GM18502 (cell line): ENCODE data around the gene MYLK4.

ENCODE experiments used
- ATAC-seq: cut with Tn5 transposase; IDR thresholded peaks from one replicate; pipeline ENCODE4 v1.9.1; 2021; ENCODE audit warnings: mild to moderate bottlenecking; ENCODE audit not compliant: unreplicated experiment, poor library complexity

Gene MYLK4

DNA sequence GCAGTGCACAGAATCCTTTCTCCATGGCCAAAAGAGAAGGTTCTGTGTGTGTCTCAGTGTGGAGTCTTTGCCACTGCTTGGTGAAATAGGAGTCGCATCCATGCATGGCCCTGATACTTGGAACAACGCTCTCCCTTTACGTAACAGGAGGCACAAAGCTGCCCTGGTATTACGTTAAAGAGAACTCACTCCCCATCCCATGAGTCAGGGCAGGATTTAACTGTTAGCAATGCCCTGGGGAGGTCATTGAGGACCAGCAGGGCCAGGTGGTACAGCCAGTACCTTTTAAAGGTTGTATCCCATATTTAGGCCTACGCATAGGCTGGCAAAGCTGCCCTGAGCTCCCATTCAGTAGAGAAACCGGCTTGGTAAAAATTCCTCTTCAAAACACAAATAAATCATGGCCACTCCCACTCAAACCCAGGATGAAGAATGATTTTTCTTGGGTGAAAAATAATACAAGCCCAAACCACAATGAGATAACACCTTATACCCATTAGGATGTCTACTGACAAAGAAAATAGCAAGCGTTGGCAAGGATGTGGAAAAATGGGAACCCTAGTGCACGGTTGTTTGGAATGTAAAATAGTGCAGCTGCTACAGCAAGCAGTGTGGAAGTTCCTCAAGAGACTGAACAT lies 37.1 kb downstream of the MYLK4 start:
- ATAC-seq, result no peak

GRCh38 chr6:2712102-2712501 lies 38.6 kb downstream of the MYLK4 start:
- no peak for ATAC-seq

GRCh38 chr6:2710412-2710811 lies 40.3 kb downstream of the MYLK4 start:
- ATAC-seq, result no peak

DNA sequence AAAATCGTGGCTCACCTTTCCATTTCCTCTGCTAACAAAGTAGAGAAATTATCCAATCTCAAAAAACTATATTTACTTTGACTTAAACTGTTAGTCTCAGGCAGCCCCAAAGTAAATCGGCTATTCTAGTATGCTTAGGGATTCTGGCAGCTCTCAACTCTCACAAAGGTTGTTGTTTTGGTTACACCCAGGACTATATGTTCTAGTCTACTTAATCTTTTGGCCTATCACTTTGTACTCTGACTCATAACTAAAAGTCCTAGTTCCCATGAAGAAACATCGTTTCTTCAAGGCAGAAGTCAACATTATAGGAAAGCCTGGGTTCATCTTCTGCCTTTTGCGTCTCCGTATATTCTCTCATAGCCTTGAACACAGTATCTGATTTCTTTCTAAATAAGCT lies 42.3 kb downstream of the MYLK4 start:
- no peak for ATAC-seq

DNA sequence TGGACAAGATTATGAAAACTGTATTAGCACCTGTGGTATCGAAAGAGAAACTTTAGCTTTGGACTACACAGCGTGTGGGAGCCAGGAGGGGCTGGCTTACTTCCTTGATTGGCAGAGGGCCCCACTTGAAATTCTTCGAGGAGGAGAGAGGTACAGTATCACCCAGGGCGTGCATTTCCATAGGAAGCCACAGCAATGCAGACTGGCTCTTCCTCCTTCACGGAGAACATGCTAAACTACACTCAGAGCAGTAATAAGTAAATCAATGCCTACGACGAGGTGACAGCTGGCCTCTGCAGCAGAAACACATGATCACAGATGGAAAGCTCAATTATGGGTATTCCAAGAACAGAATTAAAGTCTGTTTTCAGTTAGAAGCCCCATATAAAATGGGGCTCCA lies 44.2 kb downstream of the MYLK4 start:
- no peak for ATAC-seq

GRCh38 chr6:2705256-2705655 lies 45.5 kb downstream of the MYLK4 start:
- ATAC-seq, result no peak

DNA sequence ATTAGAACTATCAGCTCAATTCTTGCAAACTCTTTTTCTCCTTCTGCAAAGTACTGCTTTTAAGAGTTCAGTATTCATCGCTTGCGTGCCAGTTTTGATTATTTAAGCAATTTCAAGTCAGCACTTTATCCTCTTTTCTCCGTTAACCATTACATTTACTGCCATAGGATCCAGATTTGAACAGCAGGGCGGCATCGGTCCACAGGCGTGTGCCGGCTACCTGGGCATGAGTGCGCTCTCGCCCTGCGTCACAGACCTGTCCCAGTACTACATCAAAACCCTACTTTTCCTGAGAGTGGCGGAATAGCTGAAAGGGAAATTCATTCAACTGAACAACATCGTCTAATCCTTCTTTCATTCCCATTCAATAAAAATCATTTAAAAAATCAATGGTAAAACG lies 53.4 kb downstream of the MYLK4 start:
- no peak for ATAC-seq

DNA sequence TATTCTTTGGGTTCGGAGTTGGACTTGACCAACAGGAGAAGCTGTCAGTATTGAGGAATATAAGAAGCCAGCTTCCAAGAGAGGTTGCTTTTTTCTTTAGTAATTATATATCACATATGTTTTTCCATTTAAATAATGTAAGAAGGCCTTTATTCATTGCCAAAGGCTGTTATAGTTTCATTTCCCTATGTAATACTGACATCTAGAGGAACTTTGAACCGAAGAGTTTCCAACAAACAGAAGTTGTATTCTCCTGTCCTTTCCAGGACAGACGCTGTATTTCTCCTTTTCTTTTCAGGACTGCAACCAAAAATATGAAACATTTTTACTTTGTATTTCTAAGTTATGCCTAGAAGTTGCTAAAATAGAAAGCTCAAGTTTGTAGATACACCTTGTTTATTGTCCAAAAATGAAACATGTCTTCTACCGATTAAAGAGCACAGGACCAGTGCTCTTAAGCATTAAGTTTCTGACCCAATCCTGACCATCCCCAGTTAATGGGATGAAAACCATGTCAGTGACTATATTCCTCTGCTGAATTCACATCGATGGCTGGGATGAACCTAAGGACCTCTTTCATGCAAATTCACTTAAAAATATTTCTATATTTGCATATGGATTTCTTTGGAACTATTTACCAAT lies 55.1 kb downstream of the MYLK4 start:
- ATAC-seq, result no peak

DNA sequence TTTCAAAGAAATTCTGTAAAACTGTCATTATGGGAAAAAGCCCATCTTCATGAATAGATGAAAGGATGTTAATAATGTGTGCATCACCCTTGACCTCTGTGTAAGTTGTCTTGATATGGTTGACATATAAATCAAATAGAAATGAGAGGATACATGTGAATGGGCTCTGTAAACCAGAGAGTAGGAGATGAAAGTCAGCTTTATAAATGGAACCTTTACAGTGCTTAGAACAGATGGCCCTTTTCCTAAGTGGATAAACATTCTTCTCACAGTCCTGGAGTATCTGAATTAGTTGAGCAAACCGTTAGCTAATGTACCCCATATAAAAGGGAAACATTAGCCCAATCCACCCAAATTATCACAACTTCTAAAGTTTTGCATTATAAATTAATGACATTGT lies 57.5 kb downstream of the MYLK4 start:
- ATAC-seq, result no peak

DNA sequence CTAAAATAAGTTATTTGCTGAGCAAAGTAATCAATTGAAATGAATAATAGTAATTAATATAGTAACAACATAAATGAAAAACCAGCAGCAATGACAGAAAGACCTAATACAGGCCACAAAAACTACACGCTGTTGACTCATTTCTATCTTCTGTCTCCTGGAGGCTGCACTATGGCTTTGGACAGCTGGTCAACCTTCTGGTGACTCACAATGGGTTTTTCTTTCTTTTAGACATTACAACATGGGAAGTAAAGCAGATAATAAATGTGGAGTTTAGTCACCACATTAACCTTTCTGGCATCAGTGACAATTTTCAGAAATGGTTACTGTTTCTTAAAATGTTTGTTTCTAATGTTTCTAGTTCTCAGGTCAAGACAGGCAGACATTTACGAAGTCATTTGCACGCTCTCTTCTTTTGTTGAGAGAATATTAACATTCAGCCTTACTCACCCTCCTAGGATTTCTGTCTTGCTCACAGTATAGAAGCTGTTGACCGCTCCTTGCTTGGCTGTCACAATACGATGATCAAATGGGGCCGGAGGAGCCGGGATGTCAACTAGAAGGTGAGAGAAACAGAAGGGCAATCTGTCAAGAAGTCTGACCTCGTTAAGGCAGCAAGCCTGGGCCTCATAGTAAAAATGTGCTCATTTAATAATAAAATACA lies 62.2 kb downstream of the MYLK4 start:
- ATAC-seq, result no peak

GRCh38 chr6:2687456-2687855 lies 63.3 kb downstream of the MYLK4 start:
- no peak for ATAC-seq

GRCh38 chr6:2686515-2686914 lies 64.2 kb downstream of the MYLK4 start:
- no peak for ATAC-seq

DNA sequence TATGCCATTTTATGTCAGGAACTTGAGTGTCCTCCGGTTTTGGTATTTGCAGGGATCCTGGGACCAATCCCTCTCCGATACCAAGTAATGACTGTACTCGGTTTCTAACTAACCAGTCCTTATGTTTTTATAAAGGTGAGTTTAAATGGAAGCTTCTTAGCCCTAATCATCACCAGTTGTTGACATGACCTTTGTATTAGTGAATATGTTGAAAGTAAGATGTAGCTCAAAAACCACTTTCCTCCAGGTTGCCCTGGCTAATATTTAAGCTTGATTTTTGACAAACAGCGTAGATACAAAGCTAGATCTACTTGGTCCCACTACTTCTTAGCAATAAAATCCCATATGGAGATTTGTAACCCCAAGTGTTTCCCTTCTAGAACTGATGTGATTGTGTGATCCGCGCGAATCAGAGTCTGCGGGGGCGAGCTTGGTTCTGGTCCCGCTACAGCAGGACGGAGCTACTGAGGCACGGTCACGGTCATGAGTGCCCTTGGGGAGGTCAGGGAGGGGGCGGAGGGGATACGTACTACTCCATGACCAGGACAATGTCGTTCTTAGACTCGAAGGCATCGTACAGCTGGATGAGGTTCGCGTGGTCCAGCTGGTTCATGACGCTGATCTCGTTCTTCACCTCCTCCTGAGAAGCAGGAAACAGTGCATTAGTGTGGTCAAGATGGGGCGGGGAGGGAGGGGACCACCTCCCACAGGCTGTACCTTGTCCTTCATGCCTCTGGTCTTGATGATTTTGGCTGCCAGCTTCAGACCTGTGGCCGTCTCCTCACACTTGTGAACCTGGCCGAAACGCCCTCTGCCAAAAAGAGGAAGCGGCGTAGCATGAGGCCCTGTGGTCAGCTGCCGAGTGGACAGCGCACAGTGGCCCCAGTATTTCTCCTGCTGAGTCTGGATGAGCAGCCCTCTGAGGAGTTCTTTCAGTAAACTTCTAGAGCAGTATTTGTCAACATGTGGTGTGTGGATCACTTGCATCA lies 65.7 kb downstream of the MYLK4 start:
- no peak for ATAC-seq

- ATAC-seq, result no peak
Measured at GRCh38 chr6:2684103-2684749, 66.5 kb downstream of the MYLK4 start.

GRCh38 chr6:2680264-2680922 lies 70.3 kb downstream of the MYLK4 start:
- no peak for ATAC-seq

DNA sequence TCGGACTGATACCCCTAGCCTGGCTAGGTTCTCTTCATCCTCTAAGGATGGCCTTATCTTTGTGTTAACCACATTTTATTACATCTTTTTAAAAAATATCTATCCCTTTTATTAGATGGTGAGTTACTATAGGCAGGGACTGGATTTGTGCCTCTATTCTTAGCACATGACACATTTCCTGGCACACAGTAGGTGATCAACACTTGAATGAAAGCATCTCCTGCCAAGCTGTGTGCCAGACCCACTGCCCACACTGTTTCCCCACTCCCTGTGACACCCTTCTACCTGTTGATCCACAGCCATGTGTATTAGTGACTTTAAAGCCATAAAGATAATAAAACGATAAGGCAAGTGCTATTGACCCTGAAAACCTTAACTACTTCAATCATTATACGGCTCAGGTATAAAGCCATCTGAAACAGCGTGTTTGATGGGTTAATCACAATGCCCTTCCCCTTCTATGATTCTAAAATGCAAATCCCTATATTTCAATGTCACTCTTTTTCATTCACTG lies 73.6 kb downstream of the MYLK4 start:
- ATAC-seq, result no peak

DNA sequence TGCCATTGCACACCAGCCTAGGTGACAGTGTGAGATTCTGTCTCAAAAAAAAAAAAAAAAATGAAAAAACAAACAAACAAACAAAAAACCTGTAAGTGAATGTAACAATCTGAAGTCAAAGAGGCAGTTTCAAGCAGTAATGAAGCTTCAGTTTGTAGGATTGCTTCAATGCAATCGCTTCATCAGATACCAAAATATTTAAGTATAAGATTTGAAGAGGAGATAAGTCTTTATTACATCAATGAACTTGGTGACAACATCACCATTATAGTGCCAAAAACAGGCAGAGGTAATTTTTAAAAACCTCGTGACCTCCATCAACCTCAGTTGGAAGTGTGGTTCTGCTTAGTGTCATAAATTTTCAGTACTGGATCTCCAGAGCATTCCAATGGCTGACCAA lies 74.7 kb downstream of the MYLK4 start:
- no peak for ATAC-seq

DNA sequence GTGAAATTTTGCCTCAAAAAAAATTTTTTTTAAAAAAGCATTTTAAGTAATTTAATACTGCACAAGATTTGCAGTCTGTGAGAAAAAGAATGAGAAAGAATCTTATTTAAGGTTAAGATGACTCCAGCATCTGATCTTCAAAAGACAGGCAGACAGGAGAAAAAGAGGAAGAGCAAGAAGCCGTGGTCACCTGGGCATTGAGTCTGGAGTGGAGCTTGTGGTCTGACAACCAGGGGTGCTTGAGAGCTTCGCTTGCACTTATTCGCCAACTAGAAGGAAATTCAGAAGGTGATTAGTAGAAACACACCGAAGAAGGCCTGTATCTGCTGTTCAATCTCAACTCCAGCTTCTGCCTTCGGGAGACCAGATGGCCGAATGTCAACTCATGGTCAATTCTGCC lies 75.9 kb downstream of the MYLK4 start:
- no peak for ATAC-seq

DNA sequence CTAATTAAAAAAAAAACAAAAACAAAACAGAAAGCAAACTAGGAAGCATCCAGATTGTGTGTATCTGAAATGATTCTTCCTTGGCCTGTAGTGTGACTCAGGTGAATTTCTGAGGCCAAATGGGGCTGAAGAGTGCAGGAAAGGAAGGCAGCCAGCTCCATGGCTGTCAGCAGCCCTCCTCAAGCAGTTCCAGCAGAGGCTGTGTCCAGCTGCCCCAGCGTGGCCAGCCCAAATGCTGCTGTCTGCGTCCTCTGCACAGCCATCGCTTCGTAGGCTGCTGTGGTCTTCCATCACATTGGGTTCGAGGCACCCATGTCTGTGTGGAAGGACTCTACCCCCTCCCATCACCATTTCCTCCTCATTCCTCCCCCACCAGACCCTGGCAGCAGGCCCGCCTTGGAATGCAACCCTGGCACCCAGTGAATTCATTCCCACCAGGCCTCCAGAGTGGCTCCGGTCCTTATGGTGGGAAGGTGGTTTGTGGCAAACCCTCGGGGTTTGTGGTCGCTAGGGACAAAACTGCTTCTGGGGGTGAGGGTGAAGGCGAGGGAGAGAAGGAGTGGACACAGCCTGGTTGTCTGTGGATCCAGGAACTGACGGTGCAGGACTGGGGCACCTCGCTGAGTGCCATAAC lies 81.5 kb downstream of the MYLK4 start:
- ATAC-seq, result no peak
